HepG2 (cell line): ENCODE measurements around the gene LRRC45. TPM values are rescaled to one million over a fixed set of nuclear protein-coding genes. Genes with fewer than 3 reads are reported as not detected.

Experiments
- CEBPB ChIP-seq: IDR thresholded peaks from 2 replicates; pipeline ENCODE4 v1.6.1; 2011; ENCODE audit warnings: low read depth, low read length, improper control_type of control experiment, borderline replicate concordance
- HOXA7 ChIP-seq: sonication (generic); formaldehyde crosslinking; IDR thresholded peaks from 2 replicates; pipeline ENCODE4 v1.8.1; 2022; ENCODE audit warnings: mild to moderate bottlenecking, missing genetic modification reagents, moderate library complexity
- MED8 ChIP-seq: sonication (generic); formaldehyde crosslinking; IDR thresholded peaks from 2 replicates; pipeline ENCODE4 v1.8.1; 2023; ENCODE audit warnings: mild to moderate bottlenecking, missing genetic modification reagents; ENCODE audit not compliant: insufficient replicate concordance
- MEIS2 ChIP-seq: sonication (generic); formaldehyde crosslinking; IDR thresholded peaks from 2 replicates; pipeline ENCODE4 v1.9.0; 2021; ENCODE audit warnings: mild to moderate bottlenecking, missing genetic modification reagents
- PCBP1 ChIP-seq: fragments of 200-400 bp; formaldehyde crosslinking; IDR thresholded peaks from 2 replicates; pipeline ENCODE4 v1.6.1; 2017; ENCODE audit warnings: mild to moderate bottlenecking, low read depth, low read length, borderline replicate concordance
- PHF8 ChIP-seq: sonication (generic); formaldehyde crosslinking; IDR thresholded peaks from 2 replicates; pipeline ENCODE4 v1.5.0; 2020; ENCODE audit warnings: missing genetic modification reagents
- PRMT3 ChIP-seq: sonication (generic); formaldehyde crosslinking; IDR thresholded peaks from 2 replicates; pipeline ENCODE4 v1.8.1; 2022; ENCODE audit warnings: low read depth, mild to moderate bottlenecking, moderate library complexity, missing genetic modification reagents, borderline replicate concordance
- RFX5 ChIP-seq: IDR thresholded peaks from 2 replicates; pipeline ENCODE4 v1.6.1; 2011; ENCODE audit warnings: low read depth, low read length, improper control_type of control experiment
- SAP130 ChIP-seq: IDR thresholded peaks from 2 replicates; pipeline ENCODE4 v1.6.1; 2016; ENCODE audit warnings: low read depth
- SATB2 ChIP-seq: sonication (generic); formaldehyde crosslinking; IDR thresholded peaks from 2 replicates; pipeline ENCODE4 v1.5.0; 2020; ENCODE audit warnings: missing genetic modification reagents
- ZNF143 ChIP-seq: sonication (generic); formaldehyde crosslinking; IDR thresholded peaks from 2 replicates; pipeline ENCODE4 v1.4.0; 2020; ENCODE audit warnings: missing genetic modification reagents
- ZNF207 ChIP-seq: fragments of 450-650 bp; IDR thresholded peaks from 2 replicates; pipeline ENCODE4 v1.6.1; 2016; ENCODE audit warnings: antibody characterized with exemption, borderline replicate concordance
- ZNF333 ChIP-seq: sonication (generic); formaldehyde crosslinking; IDR thresholded peaks from 2 replicates; pipeline ENCODE4 v1.4.0; 2020; ENCODE audit warnings: mild to moderate bottlenecking, missing genetic modification reagents, borderline replicate concordance
- ZNF343 ChIP-seq: sonication (generic); formaldehyde crosslinking; IDR thresholded peaks from 2 replicates; pipeline ENCODE4 v1.4.0; 2020; ENCODE audit warnings: mild to moderate bottlenecking, missing genetic modification reagents
- ZNF703 ChIP-seq: sonication (generic); formaldehyde crosslinking; IDR thresholded peaks from 2 replicates; pipeline ENCODE4 v1.5.1; 2020; ENCODE audit warnings: missing genetic modification reagents, mild to moderate bottlenecking, moderate library complexity, borderline replicate concordance
- ZNF746 ChIP-seq: sonication (generic); formaldehyde crosslinking; IDR thresholded peaks from 2 replicates; pipeline ENCODE4 v1.8.0; 2022; ENCODE audit warnings: mild to moderate bottlenecking, missing genetic modification reagents
- polyA plus RNA-seq, 8 experiments: library from polyadenylated mRNA; depleted of rRNA in 3 of 8; stranded (reverse) in 7 of 8; unstranded in 1 of 8; fragments of >200 nt; fragmentation: Illumina TruSeq in 4 of 8; extraction: Trizol in 4 of 8; gene quantifications; 2 replicates each; pipeline versions ENCODE4 v1.2.1 to v1.2.3, GENCODE V29; 2011 to 2016; ENCODE audit warnings: low read depth in 4 of 8, missing spikeins in 1 of 8, mixed read lengths in 1 of 8; ENCODE audit not compliant: insufficient read depth in 1 of 8
- total RNA-seq, 5 experiments: library from RNA; depleted of rRNA; stranded (reverse); fragments of >200 nt; fragmentation: Illumina TruSeq; extraction: Trizol; gene quantifications; 2 replicates each; pipeline ENCODE4 v1.2.3, GENCODE V29; 2016; ENCODE audit warnings: low read depth in 1 of 5
- TF ChIP-seq, protein P1 (sequence below): sonication (generic); formaldehyde crosslinking; IDR thresholded peaks from 2 replicates; pipeline ENCODE4 v1.4.0; 2020; ENCODE audit warnings: missing genetic modification reagents, borderline replicate concordance
- TF ChIP-seq, protein P2 (sequence below): sonication (generic); formaldehyde crosslinking; conservative IDR thresholded peaks from 2 replicates; pipeline ENCODE4 v1.4.0; 2020; ENCODE audit warnings: missing genetic modification reagents
- TF ChIP-seq, protein P3 (sequence below): sonication (generic); formaldehyde crosslinking; IDR thresholded peaks from 2 replicates; pipeline ENCODE4 v1.8.0; 2022; ENCODE audit warnings: missing genetic modification reagents, mild to moderate bottlenecking, moderate library complexity, borderline replicate concordance
- TF ChIP-seq, protein P4 (sequence below): sonication (generic); formaldehyde crosslinking; IDR thresholded peaks from 2 replicates; pipeline ENCODE4 v1.4.0; 2020; ENCODE audit warnings: missing genetic modification reagents
- TF ChIP-seq, protein P5 (sequence below): sonication (generic); formaldehyde crosslinking; IDR thresholded peaks from 2 replicates; pipeline ENCODE4 v1.5.0; 2020; ENCODE audit warnings: mild to moderate bottlenecking, low read depth, missing genetic modification reagents, borderline replicate concordance

LRRC45 gene
- total and polyA plus RNA-seq, 2 of the 13 experiments (the other 11 are each of a cell fraction or from before 2014, with no cell fraction given) = 11.6 to 48.1 TPM

DNA sequence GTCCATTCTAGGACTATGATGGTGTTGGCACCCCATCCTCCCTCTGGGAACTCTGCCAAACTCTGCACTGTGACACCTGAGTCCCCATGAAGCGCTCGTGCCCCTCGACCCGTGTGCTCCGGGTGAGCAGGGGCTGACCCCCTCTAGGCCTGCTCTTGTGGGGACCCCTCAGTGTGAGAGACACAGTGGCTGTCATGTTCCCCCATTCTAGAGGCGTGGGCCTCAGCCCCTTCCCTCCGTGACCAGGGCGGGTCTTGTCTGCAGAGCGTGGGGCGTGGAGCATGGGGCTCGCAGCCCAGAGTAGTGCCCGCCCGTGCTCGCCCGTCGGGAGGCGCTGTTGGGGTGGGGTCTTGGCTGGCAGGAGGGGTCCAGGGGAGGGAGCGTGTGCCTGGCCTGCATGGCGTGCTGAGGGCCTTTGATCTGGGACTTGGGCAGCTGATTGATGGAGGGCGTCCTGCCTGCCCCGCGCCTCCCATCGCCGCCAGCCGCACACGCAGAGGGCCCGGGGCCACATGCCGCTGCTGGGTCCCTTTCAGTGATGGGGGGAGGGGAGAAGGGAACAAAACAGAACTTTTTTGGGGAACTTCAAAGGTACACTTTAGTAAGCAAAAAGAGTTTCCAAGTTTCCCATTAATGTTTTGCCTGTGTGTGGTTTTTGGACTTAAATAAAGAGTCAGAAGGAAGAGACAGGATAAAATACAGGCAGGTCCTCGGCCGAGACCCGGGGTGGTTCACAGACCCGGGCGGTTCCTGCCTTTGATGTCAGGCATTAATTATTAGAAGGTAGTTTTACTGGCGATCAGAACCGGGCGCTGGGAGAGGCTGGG lies 22.9 kb upstream of the LRRC45 start (continued):
- TF ChIP-seq, protein P1, sequence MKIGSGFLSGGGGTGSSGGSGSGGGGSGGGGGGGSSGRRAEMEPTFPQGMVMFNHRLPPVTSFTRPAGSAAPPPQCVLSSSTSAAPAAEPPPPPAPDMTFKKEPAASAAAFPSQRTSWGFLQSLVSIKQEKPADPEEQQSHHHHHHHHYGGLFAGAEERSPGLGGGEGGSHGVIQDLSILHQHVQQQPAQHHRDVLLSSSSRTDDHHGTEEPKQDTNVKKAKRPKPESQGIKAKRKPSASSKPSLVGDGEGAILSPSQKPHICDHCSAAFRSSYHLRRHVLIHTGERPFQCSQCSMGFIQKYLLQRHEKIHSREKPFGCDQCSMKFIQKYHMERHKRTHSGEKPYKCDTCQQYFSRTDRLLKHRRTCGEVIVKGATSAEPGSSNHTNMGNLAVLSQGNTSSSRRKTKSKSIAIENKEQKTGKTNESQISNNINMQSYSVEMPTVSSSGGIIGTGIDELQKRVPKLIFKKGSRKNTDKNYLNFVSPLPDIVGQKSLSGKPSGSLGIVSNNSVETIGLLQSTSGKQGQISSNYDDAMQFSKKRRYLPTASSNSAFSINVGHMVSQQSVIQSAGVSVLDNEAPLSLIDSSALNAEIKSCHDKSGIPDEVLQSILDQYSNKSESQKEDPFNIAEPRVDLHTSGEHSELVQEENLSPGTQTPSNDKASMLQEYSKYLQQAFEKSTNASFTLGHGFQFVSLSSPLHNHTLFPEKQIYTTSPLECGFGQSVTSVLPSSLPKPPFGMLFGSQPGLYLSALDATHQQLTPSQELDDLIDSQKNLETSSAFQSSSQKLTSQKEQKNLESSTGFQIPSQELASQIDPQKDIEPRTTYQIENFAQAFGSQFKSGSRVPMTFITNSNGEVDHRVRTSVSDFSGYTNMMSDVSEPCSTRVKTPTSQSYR (CRISPR knock-in tag) = peak; percentile 98
- peak; percentile 96; the same call in 1 of the 2 replicates for TF ChIP-seq SATB2
- TF ChIP-seq, protein P2, sequence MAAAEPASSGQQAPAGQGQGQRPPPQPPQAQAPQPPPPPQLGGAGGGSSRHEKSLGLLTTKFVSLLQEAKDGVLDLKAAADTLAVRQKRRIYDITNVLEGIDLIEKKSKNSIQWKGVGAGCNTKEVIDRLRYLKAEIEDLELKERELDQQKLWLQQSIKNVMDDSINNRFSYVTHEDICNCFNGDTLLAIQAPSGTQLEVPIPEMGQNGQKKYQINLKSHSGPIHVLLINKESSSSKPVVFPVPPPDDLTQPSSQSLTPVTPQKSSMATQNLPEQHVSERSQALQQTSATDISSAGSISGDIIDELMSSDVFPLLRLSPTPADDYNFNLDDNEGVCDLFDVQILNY (CRISPR knock-in tag) = no peak
- TF ChIP-seq ZNF333 (CRISPR knock-in tag) = peak; percentile 80; the same call in 1 of the 2 replicates
- no peak for TF ChIP-seq CEBPB
- TF ChIP-seq RFX5 = no peak
- TF ChIP-seq ZNF343 (CRISPR knock-in tag) = no peak
- TF ChIP-seq MEIS2 (CRISPR knock-in tag) = peak; percentile 87
- no peak; the same call in 1 of the 2 replicates for TF ChIP-seq PHF8
- no peak; the same call in 1 of the 2 replicates for TF ChIP-seq ZNF746 (CRISPR knock-in tag)
- peak; percentile 42 for TF ChIP-seq MED8
- TF ChIP-seq, protein P3, sequence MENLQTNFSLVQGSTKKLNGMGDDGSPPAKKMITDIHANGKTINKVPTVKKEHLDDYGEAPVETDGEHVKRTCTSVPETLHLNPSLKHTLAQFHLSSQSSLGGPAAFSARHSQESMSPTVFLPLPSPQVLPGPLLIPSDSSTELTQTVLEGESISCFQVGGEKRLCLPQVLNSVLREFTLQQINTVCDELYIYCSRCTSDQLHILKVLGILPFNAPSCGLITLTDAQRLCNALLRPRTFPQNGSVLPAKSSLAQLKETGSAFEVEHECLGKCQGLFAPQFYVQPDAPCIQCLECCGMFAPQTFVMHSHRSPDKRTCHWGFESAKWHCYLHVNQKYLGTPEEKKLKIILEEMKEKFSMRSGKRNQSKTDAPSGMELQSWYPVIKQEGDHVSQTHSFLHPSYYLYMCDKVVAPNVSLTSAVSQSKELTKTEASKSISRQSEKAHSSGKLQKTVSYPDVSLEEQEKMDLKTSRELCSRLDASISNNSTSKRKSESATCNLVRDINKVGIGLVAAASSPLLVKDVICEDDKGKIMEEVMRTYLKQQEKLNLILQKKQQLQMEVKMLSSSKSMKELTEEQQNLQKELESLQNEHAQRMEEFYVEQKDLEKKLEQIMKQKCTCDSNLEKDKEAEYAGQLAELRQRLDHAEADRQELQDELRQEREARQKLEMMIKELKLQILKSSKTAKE (CRISPR knock-in tag) = no peak
- TF ChIP-seq, protein P4, sequence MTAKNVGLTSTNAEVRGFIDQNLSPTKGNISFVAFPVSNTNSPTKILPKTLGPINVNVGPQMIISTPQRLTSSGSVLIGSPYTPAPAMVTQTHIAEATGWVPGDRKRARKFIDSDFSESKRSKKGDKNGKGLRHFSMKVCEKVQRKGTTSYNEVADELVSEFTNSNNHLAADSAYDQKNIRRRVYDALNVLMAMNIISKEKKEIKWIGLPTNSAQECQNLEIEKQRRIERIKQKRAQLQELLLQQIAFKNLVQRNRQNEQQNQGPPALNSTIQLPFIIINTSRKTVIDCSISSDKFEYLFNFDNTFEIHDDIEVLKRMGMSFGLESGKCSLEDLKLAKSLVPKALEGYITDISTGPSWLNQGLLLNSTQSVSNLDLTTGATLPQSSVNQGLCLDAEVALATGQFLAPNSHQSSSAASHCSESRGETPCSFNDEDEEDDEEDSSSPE (CRISPR knock-in tag) = no peak; the same call in 1 of the 2 replicates
- TF ChIP-seq ZNF703 (CRISPR knock-in tag) = no peak; the same call in 1 of the 2 replicates
- no peak; the same call in 1 of the 2 replicates for TF ChIP-seq ZNF143 (CRISPR knock-in tag)
- TF ChIP-seq SAP130 = no peak
- no peak for TF ChIP-seq HOXA7 (CRISPR knock-in tag)
- TF ChIP-seq PRMT3 (CRISPR knock-in tag) = peak; percentile 54; the same call in 1 of the 2 replicates
- TF ChIP-seq PCBP1 = no peak
- TF ChIP-seq ZNF207 = no peak
- TF ChIP-seq, protein P5, sequence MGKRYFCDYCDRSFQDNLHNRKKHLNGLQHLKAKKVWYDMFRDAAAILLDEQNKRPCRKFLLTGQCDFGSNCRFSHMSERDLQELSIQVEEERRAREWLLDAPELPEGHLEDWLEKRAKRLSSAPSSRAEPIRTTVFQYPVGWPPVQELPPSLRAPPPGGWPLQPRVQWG = no peak
